Osteocyte (in vitro differentiated cells): ENCODE data around the gene STUB1. TPM values are rescaled to one million over a fixed set of nuclear protein-coding genes. Genes with fewer than 3 reads are reported as not detected.

Experiments used
- DNase-seq: peaks from one replicate; pipeline ENCODE4 v3.0.0; 2021; ENCODE audit warnings: mixed read lengths; ENCODE audit not compliant: unreplicated experiment; ENCODE audit errors: extremely low spot score
- H3K27ac Mint-ChIP-seq: one replicate; pipeline ENCODE4 v1.8.0; 2021; ENCODE audit warnings: mild to moderate bottlenecking, mixed read lengths; ENCODE audit not compliant: unreplicated experiment
- H3K27me3 Mint-ChIP-seq: one replicate; pipeline ENCODE4 v1.8.0; 2021; ENCODE audit warnings: mixed read lengths; ENCODE audit not compliant: unreplicated experiment
- H3K36me3 Mint-ChIP-seq: one replicate; pipeline ENCODE4 v1.8.0; 2021; ENCODE audit warnings: mixed read lengths; ENCODE audit not compliant: unreplicated experiment
- H3K4me1 Mint-ChIP-seq: one replicate; pipeline ENCODE4 v1.8.0; 2021; ENCODE audit warnings: mixed read lengths; ENCODE audit not compliant: unreplicated experiment
- H3K4me3 Mint-ChIP-seq: one replicate; pipeline ENCODE4 v1.8.0; 2021; ENCODE audit warnings: mild to moderate bottlenecking, moderate library complexity, mixed read lengths; ENCODE audit not compliant: unreplicated experiment
- H3K9me3 Mint-ChIP-seq: one replicate; pipeline ENCODE4 v1.8.0; 2021; ENCODE audit warnings: mixed read lengths; ENCODE audit not compliant: unreplicated experiment
- CTCF ChIP-seq: fragments of 200-600 bp; sonication (generic); IDR thresholded peaks from 2 replicates; pipeline ENCODE4 v1.5.0; 2021; ENCODE audit warnings: antibody characterized with exemption, mild to moderate bottlenecking, moderate library complexity
- total RNA-seq: library from RNA; stranded (reverse); gene quantifications from 2 replicates; pipeline ENCODE4 v1.2.1, GENCODE V29; 2021

Gene STUB1
- total RNA-seq, 1 donor from 2014 or later = 109 TPM

- peaks cover 32% of the 10 kb centered on the region for H3K4me1 Mint-ChIP-seq
- no peak overlapping the region for H3K27ac Mint-ChIP-seq
- no peak for TF ChIP-seq CTCF
- no peak for DNase-seq
- no peaks in the 10 kb centered on the region for H3K36me3 Mint-ChIP-seq
- H3K4me3 Mint-ChIP-seq = peak overlapping the region; percentile 67
- no peaks in the 10 kb centered on the region for H3K27me3 Mint-ChIP-seq
- no peaks in the 10 kb centered on the region for H3K9me3 Mint-ChIP-seq
Measured at GRCh38 chr16:716768-717325, 36.6 kb downstream of the STUB1 start.

GRCh38 chr16:717450-718245 lies 37.4 kb downstream of the STUB1 start:
- no peak for TF ChIP-seq CTCF
- H3K9me3 Mint-ChIP-seq = no peaks in the 10 kb centered on the region
- no peak overlapping the region for H3K27ac Mint-ChIP-seq
- H3K4me1 Mint-ChIP-seq = peaks cover 32% of the 10 kb centered on the region
- no peak overlapping the region for H3K4me3 Mint-ChIP-seq
- DNase-seq = no peak
- no peaks in the 10 kb centered on the region for H3K36me3 Mint-ChIP-seq
- H3K27me3 Mint-ChIP-seq = no peaks in the 10 kb centered on the region

GRCh38 chr16:718389-718788 lies 38.2 kb downstream of the STUB1 start:
- Mint-ChIP-seq H3K36me3 (no peaks in the 10 kb centered on the region), H3K4me1 (peaks cover 30% of the 10 kb centered on the region), H3K4me3 (no peak overlapping the region), H3K27me3 (no peaks in the 10 kb centered on the region), H3K9me3 (no peaks in the 10 kb centered on the region), H3K27ac (no peak overlapping the region)
- TF ChIP-seq CTCF = no peak
- no peak for DNase-seq

GRCh38 chr16:718922-719321 lies 38.7 kb downstream of the STUB1 start:
- H3K9me3 Mint-ChIP-seq = no peaks in the 10 kb centered on the region
- H3K36me3 Mint-ChIP-seq = no peaks in the 10 kb centered on the region
- no peak for TF ChIP-seq CTCF
- no peaks in the 10 kb centered on the region for H3K27me3 Mint-ChIP-seq
- DNase-seq = no peak
- H3K27ac Mint-ChIP-seq = no peak overlapping the region
- no peak overlapping the region for H3K4me3 Mint-ChIP-seq
- H3K4me1 Mint-ChIP-seq = peaks cover 27% of the 10 kb centered on the region

GRCh38 chr16:719815-720446 lies 39.7 kb downstream of the STUB1 start:
- no peak for DNase-seq
- TF ChIP-seq CTCF = peak; percentile 19
- Mint-ChIP-seq H3K36me3 (no peaks in the 10 kb centered on the region), H3K4me1 (peaks cover 22% of the 10 kb centered on the region), H3K27ac (peak overlapping the region; percentile 75), H3K9me3 (no peaks in the 10 kb centered on the region), H3K27me3 (no peaks in the 10 kb centered on the region), H3K4me3 (peak overlapping the region; percentile 79)
